CD14-positive monocyte (primary cell): Measurements from ENCODE around the gene ZNF624. TPM values are rescaled to one million over a fixed set of nuclear protein-coding genes. Genes with fewer than 3 reads are reported as not detected.
"Not testable (repeated sequence)": the region's sequence is repeated elsewhere in the genome, so short reads cannot be mapped to it uniquely, and the experiment has no call there.

Experiments used
- DNase-seq, 3 donors: peaks; one replicate each; pipeline ENCODE4 v3.0.0-alpha.2; 2011 to 2022
- H2AFZ ChIP-seq: 2 replicates; pipeline ENCODE4 v1.6.0; 2012; ENCODE audit warnings: mild to moderate bottlenecking, low read depth, low read length, inconsistent platforms; ENCODE audit not compliant: insufficient read depth, poor library complexity, severe bottlenecking
- H3K27ac ChIP-seq, 2 donors: 1 replicate in 1 of 2; 2 replicates in 1 of 2; pipeline ENCODE4 v1.5.1; 2012 to 2013; ENCODE audit warnings: low read length in 2 of 2, control low read depth in 1 of 2, inconsistent platforms in 1 of 2, low read depth in 1 of 2, mild to moderate bottlenecking in 1 of 2
- H3K27me3 ChIP-seq, 2 donors: one replicate each; pipeline versions ENCODE4 v1.6.0 to v1.6.1; 2011 to 2013; ENCODE audit warnings: low read length in 2 of 2; ENCODE audit not compliant: control insufficient read depth in 2 of 2, insufficient read depth in 2 of 2
- H3K36me3 ChIP-seq, 2 donors: replicated peaks in 1 of 2; 1 replicate in 1 of 2; 2 replicates in 1 of 2; pipeline versions ENCODE4 v1.5.1 to v1.6.1; 2012 to 2013; ENCODE audit warnings: low read length in 2 of 2, control low read depth in 1 of 2, inconsistent platforms in 1 of 2, mild to moderate bottlenecking in 1 of 2; ENCODE audit not compliant: insufficient read depth in 2 of 2, control insufficient read depth in 1 of 2
- H3K4me1 ChIP-seq, 2 donors: 1 replicate in 1 of 2; 2 replicates in 1 of 2; pipeline versions ENCODE4 v1.5.1 to v1.6.1; 2012 to 2013; ENCODE audit warnings: low read length in 2 of 2, control low read depth in 1 of 2, inconsistent platforms in 1 of 2, mild to moderate bottlenecking in 1 of 2, moderate library complexity in 1 of 2; ENCODE audit not compliant: insufficient read depth in 2 of 2, control insufficient read depth in 1 of 2
- H3K4me2 ChIP-seq: replicated peaks from 2 replicates; pipeline ENCODE3; 2012; ENCODE audit warnings: low read length, moderate library complexity, mild to moderate bottlenecking; ENCODE audit not compliant: poor library complexity, severe bottlenecking; ENCODE audit errors: extremely low read depth
- H3K4me3 ChIP-seq, 3 experiments: fragments of 200-600 bp in 1 of 3; sonication (generic) in 1 of 3; replicated peaks in 1 of 3; 1 replicate in 2 of 3; 2 replicates in 1 of 3; pipeline ENCODE4 v1.5.1; 2011 to 2013; ENCODE audit warnings: low read length in 3 of 3, mild to moderate bottlenecking in 3 of 3, control low read depth in 2 of 3, low read depth in 2 of 3, inconsistent platforms in 1 of 3, moderate library complexity in 1 of 3
- H3K79me2 ChIP-seq: 2 replicates; pipeline ENCODE4 v1.6.0; 2012; ENCODE audit warnings: mild to moderate bottlenecking, control low read depth, inconsistent platforms, low read length, moderate library complexity; ENCODE audit not compliant: insufficient read depth
- H3K9ac ChIP-seq: 2 replicates; pipeline ENCODE4 v1.6.0; 2017; ENCODE audit warnings: low read length, mild to moderate bottlenecking; ENCODE audit not compliant: insufficient read depth, poor library complexity, severe bottlenecking
- H3K9me3 ChIP-seq, 2 donors: replicated peaks in 1 of 2; 1 replicate in 1 of 2; 2 replicates in 1 of 2; pipeline versions ENCODE4 v1.5.1 to v1.6.1; 2012 to 2013; ENCODE audit warnings: low read length in 2 of 2, control low read depth in 1 of 2; ENCODE audit not compliant: control insufficient read depth in 1 of 2, insufficient read depth in 1 of 2
- H4K20me1 ChIP-seq: 2 replicates; pipeline ENCODE4 v1.6.0; 2012; ENCODE audit warnings: mild to moderate bottlenecking, low read length, control low read depth, moderate library complexity; ENCODE audit not compliant: insufficient read depth
- H3K27ac Mint-ChIP-seq, 7 donors: one replicate each; pipeline ENCODE4 v1.8.0; 2020; ENCODE audit warnings: mild to moderate bottlenecking in 7 of 7, mixed read lengths in 7 of 7, moderate library complexity in 6 of 7, inconsistent platforms in 2 of 7
- H3K27me3 Mint-ChIP-seq, 3 donors: one replicate each; pipeline ENCODE4 v1.8.0; 2021 to 2022; ENCODE audit warnings: low read depth in 3 of 3, mild to moderate bottlenecking in 3 of 3, mixed read lengths in 3 of 3, moderate library complexity in 3 of 3, inconsistent platforms in 1 of 3
- H3K36me3 Mint-ChIP-seq, 2 donors: one replicate each; pipeline ENCODE4 v1.8.0; 2020; ENCODE audit warnings: mixed read lengths in 2 of 2, inconsistent platforms in 1 of 2, mild to moderate bottlenecking in 1 of 2
- H3K4me1 Mint-ChIP-seq: one replicate; pipeline ENCODE4 v1.8.0; 2020; ENCODE audit warnings: mild to moderate bottlenecking, mixed read lengths
- H3K4me3 Mint-ChIP-seq, 2 donors: one replicate each; pipeline ENCODE4 v1.8.0; 2020; ENCODE audit warnings: mild to moderate bottlenecking in 2 of 2, mixed read lengths in 2 of 2, moderate library complexity in 1 of 2
- H3K9me3 Mint-ChIP-seq, 7 donors: one replicate each; pipeline ENCODE4 v1.8.0; 2020 to 2022; ENCODE audit warnings: mixed read lengths in 7 of 7, mild to moderate bottlenecking in 6 of 7, moderate library complexity in 6 of 7, inconsistent platforms in 2 of 7
- CTCF ChIP-seq: fragments of 200-600 bp; IDR thresholded peaks from one replicate; pipeline ENCODE4 v1.8.0; 2022; ENCODE audit warnings: antibody characterized with exemption, mild to moderate bottlenecking
- WGBS: methylation state at CpG from one replicate; pipeline ENCODE4 v1.1.5; 2013; ENCODE audit warnings: missing lambda C conversion rate; ENCODE audit not compliant: insufficient coverage; 5-methylcytosine and 5-hydroxymethylcytosine counted together
- intact Hi-C, 2 donors: fragments of 100-400 bp; cut with micrococcal nuclease; formaldehyde crosslinking; loops; one replicate each; pipeline versions ENCODE4 v1.15.0 to v1.15.1; 2023
- polyA plus RNA-seq, 3 donors: library from polyadenylated mRNA; depleted of rRNA in 1 of 3; unstranded in 2 of 3; stranded (reverse) in 1 of 3; fragments of 300-500 nt in 2 of 3; fragments of >200 nt in 1 of 3; fragmentation: Illumina TruSeq in 2 of 3; gene quantifications; 1 replicate in 2 of 3; 2 replicates in 1 of 3; pipeline ENCODE4 v1.2.3, GENCODE V29; 2012 to 2021

Gene ZNF624
- polyA plus RNA-seq, 3 donors = 0.45 to 3.2 (median 0.68) TPM

- H3K4me2 ChIP-seq, H4K20me1 ChIP-seq, H3K79me2 ChIP-seq, H3K27ac Mint-ChIP-seq, H3K36me3 Mint-ChIP-seq, H3K9me3 ChIP-seq, H3K36me3 ChIP-seq, H3K4me1 ChIP-seq, DNase-seq, H3K4me1 Mint-ChIP-seq, H3K9me3 Mint-ChIP-seq, H2AFZ ChIP-seq, intact Hi-C loops, H3K27ac ChIP-seq, H3K9ac ChIP-seq, H3K4me3 ChIP-seq: not testable (repeated sequence)
- H3K27me3 ChIP-seq = peaks cover 4 to 27% of the 10 kb centered on the region in 2 donors
- 48% methylated on average over 42 of the region's 44 CpGs for whole genome bisulfite sequencing
- H3K4me3 Mint-ChIP-seq = peak overlapping the region in 1 of 2 donors; percentile 57
- H3K27me3 Mint-ChIP-seq = peaks cover 33 to 47% (median 37%) of the 10 kb centered on the region in 3 donors
Observed at GRCh38 chr17:16683290-16684138, 29.9 kb upstream of the ZNF624 start.

GRCh38 chr17:16676676-16677268 is 23.1 kb upstream of the ZNF624 start:
- no peak overlapping the region for H3K27ac Mint-ChIP-seq
- H3K4me3 Mint-ChIP-seq = no peak overlapping the region
- H3K27me3 Mint-ChIP-seq = peaks cover 17 to 21% (median 18%) of the 10 kb centered on the region in 3 donors
- Histone ChIP-seq H3K4me1 (no peaks in the 10 kb centered on the region), H2AFZ (no peak overlapping the region), H3K36me3 (no peaks in the 10 kb centered on the region), H3K9ac (no peak overlapping the region), H3K9me3 (no peaks in the 10 kb centered on the region), H3K27me3 (peaks cover 2 to 6% of the 10 kb centered on the region in 2 donors), H3K4me3 (no peak overlapping the region), H3K79me2 (no peaks in the 10 kb centered on the region), H3K4me2 (no peak overlapping the region), H3K27ac (no peak overlapping the region), H4K20me1 (no peaks in the 10 kb centered on the region)
- no peak for DNase-seq
- H3K4me1 Mint-ChIP-seq = no peaks in the 10 kb centered on the region
- WGBS = 83% methylated on average over 4 of the region's 6 CpGs
- TF ChIP-seq CTCF = no peak
- H3K36me3 Mint-ChIP-seq = no peaks in the 10 kb centered on the region
- peaks cover 0 to 6% (median 2%) of the 10 kb centered on the region in 7 donors for H3K9me3 Mint-ChIP-seq
- intact Hi-C loops = no loop called here

GRCh38 chr17:16666907-16667636 is 13.4 kb upstream of the ZNF624 start:
- intact Hi-C loops, H3K36me3 Mint-ChIP-seq, H3K27ac ChIP-seq: not testable (repeated sequence)

More at GRCh38 chr17:16666907-16667636, 13.4 kb upstream of the ZNF624 start:
- not testable (repeated sequence) for H3K79me2 ChIP-seq, H3K4me1 Mint-ChIP-seq, H4K20me1 ChIP-seq, H3K27ac Mint-ChIP-seq, H3K4me2 ChIP-seq, H3K4me3 ChIP-seq, DNase-seq, H3K9me3 ChIP-seq, H3K4me1 ChIP-seq, H2AFZ ChIP-seq, H3K36me3 ChIP-seq, H3K9ac ChIP-seq
- peaks cover 47 to 65% (median 57%) of the 10 kb centered on the region in 3 donors for H3K27me3 Mint-ChIP-seq
- H3K9me3 Mint-ChIP-seq = peaks cover 3 to 22% (median 11%) of the 10 kb centered on the region in 7 donors
- 2% methylated on average over 48 of the region's 61 CpGs for WGBS
- peaks cover 36 to 62% of the 10 kb centered on the region in 2 donors for H3K27me3 ChIP-seq
- H3K4me3 Mint-ChIP-seq = peak overlapping the region in 1 of 2 donors; percentile 55
